ENCODE results near the gene ACTR3.

GRCh38 chr2:113964436-113964835 is 74.5 kb downstream of the ACTR3 start:
- TF ChIP-seq EZH2 (IDR thresholded peaks at IDR 0.05; ENCODE audit: low read length, unreplicated experiment) (no peak), CTCF (conservative IDR thresholded peaks at IDR 0.05; ENCODE audit: low read depth, low read length) (no peak)

Data from PC-3 (cell line).